ENCODE results near the gene SELPLG.

DNA sequence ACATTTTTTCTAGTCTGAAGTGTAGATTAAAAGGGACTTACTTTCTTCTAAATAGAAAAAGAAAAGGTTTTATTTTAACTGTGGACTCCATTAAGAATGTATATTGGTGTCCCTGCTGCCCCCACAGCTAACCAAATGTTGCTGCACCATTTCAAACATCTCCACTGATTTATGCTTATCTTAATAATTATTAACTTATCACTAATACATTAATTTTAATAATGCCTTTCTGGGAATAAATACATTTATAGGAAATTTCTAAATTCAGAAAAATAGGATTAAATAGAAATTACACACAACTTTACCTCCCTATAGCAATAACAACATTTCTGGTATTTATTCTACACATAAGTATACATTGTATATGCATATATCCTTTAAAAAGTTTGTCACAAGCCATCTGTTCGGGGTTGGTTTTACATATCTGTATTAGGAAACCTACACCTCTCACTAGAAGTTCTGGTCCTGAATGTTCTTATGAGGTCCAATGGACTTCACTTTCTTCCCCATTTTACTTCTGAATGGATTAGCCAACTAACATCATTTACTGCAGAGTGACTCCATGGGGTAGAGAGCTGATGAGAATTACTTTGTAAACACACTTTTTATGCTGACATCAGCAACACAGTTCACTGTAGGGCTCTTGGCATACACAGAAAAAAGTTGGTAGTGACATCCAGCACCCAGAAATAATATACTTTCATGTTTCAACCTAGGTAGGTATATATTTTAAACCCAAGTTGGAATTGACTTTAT, 9.4 kb upstream of the SELPLG start:
- TF ChIP-seq EZH2phosphoT487 (IDR thresholded peaks at IDR 0.05; ENCODE audit: insufficient read depth, low read depth) (no peak), EZH2 (IDR thresholded peaks at IDR 0.05; ENCODE audit: insufficient read depth, poor library complexity, severe bottlenecking) (no peak)

Measured in GM23248 (cell line).